Measurements from ENCODE around the gene ZDHHC22. TPM values are rescaled to one million over a fixed set of nuclear protein-coding genes. Genes with fewer than 3 reads are reported as not detected.
"Not testable (repeated sequence)": the region's sequence is repeated elsewhere in the genome, so short reads cannot be mapped to it uniquely, and the experiment has no call there.

Gene ZDHHC22
- total and polyA plus RNA-seq, 4 experiments from 2014 or later = not detected

- not testable (repeated sequence) for H3K36me3 Mint-ChIP-seq
Observed at GRCh38 chr14:77173911-77174617, 32.5 kb upstream of the ZDHHC22 start.

GRCh38 chr14:77172916-77173315 lies 31.3 kb upstream of the ZDHHC22 start:
- Mint-ChIP-seq H3K36me3 (peaks cover 0 to 3% of the 10 kb centered on the region in 2 donors), H3K27ac (no peak overlapping the region), H3K27me3 (peaks cover 13 to 16% of the 10 kb centered on the region in 2 donors), H3K9me3 (peaks cover 0 to 44% (median 24%) of the 10 kb centered on the region in 8 donors), H3K4me3 (no peak overlapping the region), H3K4me1 (no peaks in the 10 kb centered on the region)
- intact Hi-C loops (cut with micrococcal nuclease) = no loop called here
- Histone ChIP-seq H3K27ac (ENCODE audit: low read depth, low read length) (no peak overlapping the region), H3K4me1 (ENCODE audit: insufficient read depth, low read length) (no peaks in the 10 kb centered on the region), H3K9me3 (ENCODE audit: control insufficient read depth in 1 of 2, low read length in 2 of 2) (peaks cover 4 to 7% of the 10 kb centered on the region in 2 donors), H3K27me3 (ENCODE audit: insufficient read depth, low read length) (no peaks in the 10 kb centered on the region), H3K36me3 (ENCODE audit: insufficient read depth, low read length) (no peaks in the 10 kb centered on the region), H3K4me3 (ENCODE audit: low read length in 2 of 2) (no peak overlapping the region)
- no peak for DNase-seq
- POLR2A ChIA-PET (ENCODE audit: partially characterized antibody) = no interaction called here
- CTCF ChIA-PET (ENCODE audit: partially characterized antibody) = interaction anchor here (1.5 kb wide), 1 partner anchor 143 kb away, joined by 3 read pairs; no protein-coding TSS in a partner anchor

More at GRCh38 chr14:77173911-77174617, 32.5 kb upstream of the ZDHHC22 start:
- DNase-seq; POLR2A ChIA-PET (ENCODE audit: partially characterized antibody); H3K4me3 Mint-ChIP-seq; H3K4me3 ChIP-seq (ENCODE audit: low read length in 2 of 2); H3K4me1 Mint-ChIP-seq; H3K27ac Mint-ChIP-seq; H3K9me3 ChIP-seq (ENCODE audit: control insufficient read depth in 1 of 2, low read length in 2 of 2); H3K27me3 ChIP-seq (ENCODE audit: insufficient read depth, low read length); H3K4me1 ChIP-seq (ENCODE audit: insufficient read depth, low read length); H3K27ac ChIP-seq (ENCODE audit: low read depth, low read length); intact Hi-C loops (cut with micrococcal nuclease); H3K36me3 ChIP-seq (ENCODE audit: insufficient read depth, low read length): not testable (repeated sequence)
- H3K9me3 Mint-ChIP-seq = peaks cover 0 to 35% (median 20%) of the 10 kb centered on the region in 8 donors
- CTCF ChIA-PET (ENCODE audit: partially characterized antibody) = interaction anchor here (1.5 kb wide), 1 partner anchor 142 kb away, joined by 3 read pairs; no protein-coding TSS in a partner anchor
- H3K27me3 Mint-ChIP-seq = peaks cover 11 to 13% of the 10 kb centered on the region in 2 donors

GRCh38 chr14:77170045-77170444 lies 28.5 kb upstream of the ZDHHC22 start:
- peaks cover 4 to 7% of the 10 kb centered on the region in 2 donors for H3K9me3 ChIP-seq (ENCODE audit: control insufficient read depth in 1 of 2, low read length in 2 of 2)
- ChIA-PET POLR2A (ENCODE audit: partially characterized antibody) (no interaction called here), CTCF (ENCODE audit: partially characterized antibody) (no interaction called here)
- no peak overlapping the region for H3K27ac ChIP-seq (ENCODE audit: low read depth, low read length)
- H3K36me3 Mint-ChIP-seq = peaks cover 0 to 3% of the 10 kb centered on the region in 2 donors
- no peaks in the 10 kb centered on the region for H3K4me1 Mint-ChIP-seq
- H3K4me3 Mint-ChIP-seq = no peak overlapping the region
- H3K36me3 ChIP-seq (ENCODE audit: insufficient read depth, low read length) = no peaks in the 10 kb centered on the region
- H3K4me3 ChIP-seq (ENCODE audit: low read length in 2 of 2) = no peak overlapping the region
- peaks cover 8 to 15% of the 10 kb centered on the region in 2 donors for H3K27me3 Mint-ChIP-seq
- DNase-seq = no peak
- H3K27me3 ChIP-seq (ENCODE audit: insufficient read depth, low read length) = no peaks in the 10 kb centered on the region
- H3K27ac Mint-ChIP-seq = no peak overlapping the region
- H3K9me3 Mint-ChIP-seq = peaks cover 0 to 44% (median 26%) of the 10 kb centered on the region in 8 donors
- no peaks in the 10 kb centered on the region for H3K4me1 ChIP-seq (ENCODE audit: insufficient read depth, low read length)
- intact Hi-C loops (cut with micrococcal nuclease) = no loop called here

GRCh38 chr14:77161011-77161410 lies 19.4 kb upstream of the ZDHHC22 start:
- DNase-seq = no peak
- peaks cover 0 to 2% (median 0%) of the 10 kb centered on the region in 8 donors for H3K9me3 Mint-ChIP-seq
- POLR2A ChIA-PET (ENCODE audit: partially characterized antibody) = no interaction called here
- CTCF ChIA-PET (ENCODE audit: partially characterized antibody) = no interaction called here
- no peak overlapping the region for H3K27ac ChIP-seq (ENCODE audit: low read depth, low read length)
- no peaks in the 10 kb centered on the region for H3K27me3 ChIP-seq (ENCODE audit: insufficient read depth, low read length)
- no peak overlapping the region for H3K4me3 Mint-ChIP-seq
- peaks cover 21 to 36% of the 10 kb centered on the region in 2 donors for H3K27me3 Mint-ChIP-seq
- no peaks in the 10 kb centered on the region for H3K4me1 ChIP-seq (ENCODE audit: insufficient read depth, low read length)
- intact Hi-C loops (cut with micrococcal nuclease) = no loop called here
- H3K4me3 ChIP-seq (ENCODE audit: low read length in 2 of 2) = no peak overlapping the region
- H3K4me1 Mint-ChIP-seq = peaks cover 0 to 4% (median 0%) of the 10 kb centered on the region in 4 donors
- no peak overlapping the region for H3K27ac Mint-ChIP-seq
- no peaks in the 10 kb centered on the region for H3K36me3 Mint-ChIP-seq
- H3K9me3 ChIP-seq (ENCODE audit: control insufficient read depth in 1 of 2, low read length in 2 of 2) = no peaks in the 10 kb centered on the region
- no peaks in the 10 kb centered on the region for H3K36me3 ChIP-seq (ENCODE audit: insufficient read depth, low read length)

- intact Hi-C loops (cut with micrococcal nuclease) = no loop called here
- no peak overlapping the region for H3K4me3 Mint-ChIP-seq
- peaks cover 0 to 4% (median 0%) of the 10 kb centered on the region in 4 donors for H3K4me1 Mint-ChIP-seq
- H3K9me3 ChIP-seq (ENCODE audit: control insufficient read depth in 1 of 2, low read length in 2 of 2) = no peaks in the 10 kb centered on the region
- no peaks in the 10 kb centered on the region for H3K36me3 ChIP-seq (ENCODE audit: insufficient read depth, low read length)
- H3K27me3 Mint-ChIP-seq = peaks cover 23 to 42% of the 10 kb centered on the region in 2 donors
- peaks cover 0 to under 1% (median 0%) of the 10 kb centered on the region in 8 donors for H3K9me3 Mint-ChIP-seq
- H3K4me3 ChIP-seq (ENCODE audit: low read length in 2 of 2) = no peak overlapping the region
- POLR2A ChIA-PET (ENCODE audit: partially characterized antibody) = no interaction called here
- H3K27ac Mint-ChIP-seq = no peak overlapping the region
- H3K4me1 ChIP-seq (ENCODE audit: insufficient read depth, low read length) = no peaks in the 10 kb centered on the region
- no peaks in the 10 kb centered on the region for H3K27me3 ChIP-seq (ENCODE audit: insufficient read depth, low read length)
- no peak for DNase-seq
- no peak overlapping the region for H3K27ac ChIP-seq (ENCODE audit: low read depth, low read length)
- no peaks in the 10 kb centered on the region for H3K36me3 Mint-ChIP-seq
- CTCF ChIA-PET (ENCODE audit: partially characterized antibody) = no interaction called here
Observed at GRCh38 chr14:77158882-77159255, 17.3 kb upstream of the ZDHHC22 start.

- Mint-ChIP-seq H3K9me3 (peaks cover 0 to 3% (median 0%) of the 10 kb centered on the region in 8 donors), H3K36me3 (no peaks in the 10 kb centered on the region), H3K27ac (no peak overlapping the region), H3K27me3 (peaks cover 24 to 44% of the 10 kb centered on the region in 2 donors), H3K4me1 (peaks cover 0 to 4% (median 0%) of the 10 kb centered on the region in 4 donors), H3K4me3 (no peak overlapping the region)
- H3K27me3 ChIP-seq (ENCODE audit: insufficient read depth, low read length) = no peaks in the 10 kb centered on the region
- CTCF ChIA-PET (ENCODE audit: partially characterized antibody) = no interaction called here
- H3K36me3 ChIP-seq (ENCODE audit: insufficient read depth, low read length) = no peaks in the 10 kb centered on the region
- H3K4me1 ChIP-seq (ENCODE audit: insufficient read depth, low read length) = no peaks in the 10 kb centered on the region
- intact Hi-C loops (cut with micrococcal nuclease) = no loop called here
- H3K4me3 ChIP-seq (ENCODE audit: low read length in 2 of 2) = no peak overlapping the region
- DNase-seq = no peak
- H3K27ac ChIP-seq (ENCODE audit: low read depth, low read length) = no peak overlapping the region
- POLR2A ChIA-PET (ENCODE audit: partially characterized antibody) = no interaction called here
- H3K9me3 ChIP-seq (ENCODE audit: control insufficient read depth in 1 of 2, low read length in 2 of 2) = no peaks in the 10 kb centered on the region
Observed at GRCh38 chr14:77158175-77158881, 16.7 kb upstream of the ZDHHC22 start.

GRCh38 chr14:77157740-77158139 lies 16.1 kb upstream of the ZDHHC22 start:
- Histone ChIP-seq H3K9me3 (ENCODE audit: control insufficient read depth in 1 of 2, low read length in 2 of 2) (no peaks in the 10 kb centered on the region), H3K27me3 (ENCODE audit: insufficient read depth, low read length) (no peaks in the 10 kb centered on the region), H3K27ac (ENCODE audit: low read depth, low read length) (no peak overlapping the region), H3K4me1 (ENCODE audit: insufficient read depth, low read length) (no peaks in the 10 kb centered on the region), H3K4me3 (ENCODE audit: low read length in 2 of 2) (no peak overlapping the region), H3K36me3 (ENCODE audit: insufficient read depth, low read length) (no peaks in the 10 kb centered on the region)
- DNase-seq = no peak
- H3K27ac Mint-ChIP-seq = no peak overlapping the region
- ChIA-PET POLR2A (ENCODE audit: partially characterized antibody) (no interaction called here), CTCF (ENCODE audit: partially characterized antibody) (interaction anchor here (0.7 kb wide), 1 partner anchor 484 kb away, joined by 3 read pairs; no protein-coding TSS in a partner anchor)
- H3K4me3 Mint-ChIP-seq = no peak overlapping the region
- peaks cover 0 to 3% (median 0%) of the 10 kb centered on the region in 8 donors for H3K9me3 Mint-ChIP-seq
- H3K36me3 Mint-ChIP-seq = no peaks in the 10 kb centered on the region
- H3K27me3 Mint-ChIP-seq = peaks cover 29 to 49% of the 10 kb centered on the region in 2 donors
- intact Hi-C loops (cut with micrococcal nuclease) = no loop called here
- peaks cover 0 to 4% (median 0%) of the 10 kb centered on the region in 4 donors for H3K4me1 Mint-ChIP-seq
